Stimulated activated CD4-positive, alpha-beta T cell treated with anti-CD3 and anti-CD28 coated beads, TNF-alpha, amount 100 ng/mL, for 4 hours (primary cell): ENCODE measurements around the gene PER1.
"Not testable (repeated sequence)": the region's sequence is repeated elsewhere in the genome, so short reads cannot be mapped to it uniquely, and the experiment has no call there.

Experiments
- DNase-seq, 3 experiments: peaks; one replicate each; pipeline ENCODE4 v3.0.0-alpha.2; 2020; ENCODE audit warnings: low read depth in 3 of 3

PER1 gene

GRCh38 chr17:8173056-8173870 is 21.1 kb upstream of the PER1 start:
- peak in 2 of 3 experiments; percentile 62 to 65 for DNase-seq

- not testable (repeated sequence) for DNase-seq
Measured at GRCh38 chr17:8170186-8170585, 18.0 kb upstream of the PER1 start.

- DNase-seq, result no peak
Measured at GRCh38 chr17:8167526-8167925, 15.3 kb upstream of the PER1 start.

GRCh38 chr17:8166731-8167130 is 14.5 kb upstream of the PER1 start:
- no peak for DNase-seq

- no peak for DNase-seq
Measured at GRCh38 chr17:8164815-8165131, 12.6 kb upstream of the PER1 start.

GRCh38 chr17:8163978-8164814 is 12.0 kb upstream of the PER1 start:
- peak in 2 of 3 experiments; percentile 36 to 51 for DNase-seq

- no peak for DNase-seq
Measured at GRCh38 chr17:8162997-8163977, 11.1 kb upstream of the PER1 start.

GRCh38 chr17:8162233-8162996 is 10.2 kb upstream of the PER1 start, which contains the start of gene VAMP2:
Gene VAMP2, minus strand, starts transcription at chr17:8162948. Its CDS starts 69 bp downstream, at chr17:8162879.
- peak; percentile 68 to 70 (median 69) for DNase-seq

- DNase-seq, result no peak
Measured at GRCh38 chr17:8161289-8162232, 9.4 kb upstream of the PER1 start.

GRCh38 chr17:8160741-8161221 is 8.6 kb upstream of the PER1 start:
- DNase-seq, result no peak

GRCh38 chr17:8160224-8160577 is 8.0 kb upstream of the PER1 start:
- DNase-seq, result no peak

GRCh38 chr17:8159459-8160223 is 7.4 kb upstream of the PER1 start:
- DNase-seq, result no peak

GRCh38 chr17:8159032-8159400 is 6.8 kb upstream of the PER1 start:
- DNase-seq, result no peak

- peak; percentile 74 to 79 (median 76) for DNase-seq
Measured at GRCh38 chr17:8158267-8159031, 6.2 kb upstream of the PER1 start.

- DNase-seq, result peak; percentile 99 to 100 (median 100)
Measured at GRCh38 chr17:8156246-8156992, 4.2 kb upstream of the PER1 start.

GRCh38 chr17:8155996-8156245 is 3.7 kb upstream of the PER1 start:
- no peak for DNase-seq

- DNase-seq, result no peak
Measured at GRCh38 chr17:8155231-8155995, 3.2 kb upstream of the PER1 start.
